PC-9 (cell line): ENCODE measurements around the gene TBPL1.

Experiments used
- CTCF ChIP-seq: fragments of 200-600 bp; sonication (generic); conservative IDR thresholded peaks from 2 replicates; pipeline ENCODE4 v1.6.1; 2017; ENCODE audit warnings: mixed run types, antibody characterized with exemption, mild to moderate bottlenecking, moderate library complexity
- EZH2 ChIP-seq: fragments of 200-600 bp; sonication (generic); IDR thresholded peaks from 2 replicates; pipeline ENCODE4 v1.8.0; 2017; ENCODE audit warnings: antibody characterized with exemption, low read depth

- TF ChIP-seq CTCF (no peak), EZH2 (no peak)
Measured at GRCh38 chr6:133906050-133906449, 47.0 kb upstream of the TBPL1 start.
